ENCODE data around the gene MLXIPL.
"Not testable (repeated sequence)": the region's sequence is repeated elsewhere in the genome, so short reads cannot be mapped to it uniquely, and the experiment has no call there.

Gene MLXIPL

GRCh38 chr7:73611017-73611555 lies 13.2 kb downstream of the MLXIPL start:
- H3K27me3 Mint-ChIP-seq, result peaks cover 34% of the 10 kb centered on the region
- no peaks in the 10 kb centered on the region for H3K4me1 Mint-ChIP-seq (ENCODE audit: low read depth)
- no peak overlapping the region for H3K4me3 Mint-ChIP-seq

GRCh38 chr7:73610105-73610504 lies 14.2 kb downstream of the MLXIPL start:
- Mint-ChIP-seq H3K9me3 (no peaks in the 10 kb centered on the region), H3K27ac (no peak overlapping the region), H3K4me3 (no peak overlapping the region), H3K36me3 (ENCODE audit: low read depth) (no peaks in the 10 kb centered on the region), H3K4me1 (ENCODE audit: low read depth) (no peaks in the 10 kb centered on the region), H3K27me3 (peaks cover 34% of the 10 kb centered on the region)

More at GRCh38 chr7:73611017-73611555, 13.2 kb downstream of the MLXIPL start:
- Mint-ChIP-seq H3K9me3 (no peaks in the 10 kb centered on the region), H3K27ac (no peak overlapping the region), H3K36me3 (ENCODE audit: low read depth) (no peaks in the 10 kb centered on the region)

- not testable (repeated sequence) for H3K36me3 Mint-ChIP-seq (ENCODE audit: low read depth); H3K9me3 Mint-ChIP-seq; H3K4me1 Mint-ChIP-seq (ENCODE audit: low read depth); H3K27ac Mint-ChIP-seq; H3K4me3 Mint-ChIP-seq
- H3K27me3 Mint-ChIP-seq, result peaks cover 16% of the 10 kb centered on the region
Measured at GRCh38 chr7:73607692-73607983, 16.7 kb downstream of the MLXIPL start.

- no peak overlapping the region for H3K4me3 Mint-ChIP-seq
- no peaks in the 10 kb centered on the region for H3K36me3 Mint-ChIP-seq (ENCODE audit: low read depth)
- no peaks in the 10 kb centered on the region for H3K4me1 Mint-ChIP-seq (ENCODE audit: low read depth)
- H3K9me3 Mint-ChIP-seq, result no peaks in the 10 kb centered on the region
- no peak overlapping the region for H3K27ac Mint-ChIP-seq
- H3K27me3 Mint-ChIP-seq, result peaks cover 14% of the 10 kb centered on the region
Measured at GRCh38 chr7:73606801-73607691, 17.3 kb downstream of the MLXIPL start.

- Mint-ChIP-seq H3K4me1 (ENCODE audit: low read depth) (no peaks in the 10 kb centered on the region), H3K9me3 (no peaks in the 10 kb centered on the region), H3K27ac (no peak overlapping the region), H3K36me3 (ENCODE audit: low read depth) (no peaks in the 10 kb centered on the region), H3K27me3 (peaks cover 7% of the 10 kb centered on the region), H3K4me3 (no peak overlapping the region)
Measured at GRCh38 chr7:73605601-73606220, 18.6 kb downstream of the MLXIPL start.

GRCh38 chr7:73602721-73603651 lies 21.3 kb downstream of the MLXIPL start:
- Mint-ChIP-seq H3K4me1 (ENCODE audit: low read depth) (no peaks in the 10 kb centered on the region), H3K27ac (no peak overlapping the region), H3K27me3 (peaks cover 3% of the 10 kb centered on the region), H3K4me3 (no peak overlapping the region), H3K36me3 (ENCODE audit: low read depth) (no peaks in the 10 kb centered on the region), H3K9me3 (no peaks in the 10 kb centered on the region)

GRCh38 chr7:73599916-73600315 lies 24.4 kb downstream of the MLXIPL start:
- Mint-ChIP-seq H3K36me3 (ENCODE audit: low read depth) (no peaks in the 10 kb centered on the region), H3K4me1 (ENCODE audit: low read depth) (no peaks in the 10 kb centered on the region), H3K27ac (no peak overlapping the region), H3K27me3 (peaks cover 6% of the 10 kb centered on the region), H3K4me3 (no peak overlapping the region), H3K9me3 (no peaks in the 10 kb centered on the region)

- Mint-ChIP-seq H3K4me1 (ENCODE audit: low read depth) (no peaks in the 10 kb centered on the region), H3K27ac (no peak overlapping the region), H3K9me3 (no peaks in the 10 kb centered on the region), H3K4me3 (no peak overlapping the region), H3K36me3 (ENCODE audit: low read depth) (no peaks in the 10 kb centered on the region), H3K27me3 (peaks cover 6% of the 10 kb centered on the region)
Measured at GRCh38 chr7:73599151-73599882, 25.0 kb downstream of the MLXIPL start.

- no peaks in the 10 kb centered on the region for H3K36me3 Mint-ChIP-seq (ENCODE audit: low read depth)
- peaks cover 6% of the 10 kb centered on the region for H3K27me3 Mint-ChIP-seq
- no peaks in the 10 kb centered on the region for H3K4me1 Mint-ChIP-seq (ENCODE audit: low read depth)
- no peak overlapping the region for H3K4me3 Mint-ChIP-seq
- H3K9me3 Mint-ChIP-seq, result no peaks in the 10 kb centered on the region
- H3K27ac Mint-ChIP-seq, result no peak overlapping the region
Measured at GRCh38 chr7:73597978-73598782, 26.1 kb downstream of the MLXIPL start.

- no peaks in the 10 kb centered on the region for H3K4me1 Mint-ChIP-seq (ENCODE audit: low read depth)
- H3K27me3 Mint-ChIP-seq, result peaks cover 6% of the 10 kb centered on the region
- H3K9me3 Mint-ChIP-seq, result no peaks in the 10 kb centered on the region
- no peaks in the 10 kb centered on the region for H3K36me3 Mint-ChIP-seq (ENCODE audit: low read depth)
- H3K27ac Mint-ChIP-seq, result no peak overlapping the region
- H3K4me3 Mint-ChIP-seq, result no peak overlapping the region
Measured at GRCh38 chr7:73596191-73597065, 27.9 kb downstream of the MLXIPL start.

- Mint-ChIP-seq H3K4me3 (no peak overlapping the region), H3K36me3 (ENCODE audit: low read depth) (no peaks in the 10 kb centered on the region), H3K27me3 (peaks cover 6% of the 10 kb centered on the region), H3K27ac (no peak overlapping the region), H3K9me3 (no peaks in the 10 kb centered on the region), H3K4me1 (ENCODE audit: low read depth) (no peaks in the 10 kb centered on the region)
Measured at GRCh38 chr7:73595358-73595757, 29.0 kb downstream of the MLXIPL start.

GRCh38 chr7:73593207-73594045 lies 30.9 kb downstream of the MLXIPL start:
- Mint-ChIP-seq H3K36me3 (ENCODE audit: low read depth) (no peaks in the 10 kb centered on the region), H3K27ac (no peak overlapping the region), H3K4me1 (ENCODE audit: low read depth) (no peaks in the 10 kb centered on the region), H3K27me3 (peaks cover 6% of the 10 kb centered on the region), H3K4me3 (no peak overlapping the region), H3K9me3 (no peaks in the 10 kb centered on the region)
